ENCODE results near the gene MAN1B1.
"Not testable (repeated sequence)": the region's sequence is repeated elsewhere in the genome, so short reads cannot be mapped to it uniquely, and the experiment has no call there.

DNA sequence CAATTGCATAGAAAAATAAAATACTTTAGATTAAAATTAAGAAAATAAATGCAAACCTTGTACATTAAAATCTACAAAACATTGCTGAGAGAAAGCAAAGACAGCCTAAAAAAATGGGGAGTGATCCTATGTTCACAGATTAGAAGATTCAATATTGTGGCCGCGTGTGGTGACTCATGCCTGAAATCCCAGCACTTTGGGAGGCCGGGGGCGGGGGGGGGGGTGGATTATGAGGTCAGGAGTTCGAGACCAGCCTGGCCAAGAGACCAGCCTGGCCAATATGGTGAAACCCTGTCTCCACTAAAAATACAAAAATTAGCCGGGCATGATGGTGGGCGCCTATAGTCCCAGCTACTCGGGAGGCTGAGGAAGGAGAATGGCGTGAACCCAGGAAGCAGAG, 48.4 kb downstream of the MAN1B1 start:
- TF ChIP-seq, protein P1, sequence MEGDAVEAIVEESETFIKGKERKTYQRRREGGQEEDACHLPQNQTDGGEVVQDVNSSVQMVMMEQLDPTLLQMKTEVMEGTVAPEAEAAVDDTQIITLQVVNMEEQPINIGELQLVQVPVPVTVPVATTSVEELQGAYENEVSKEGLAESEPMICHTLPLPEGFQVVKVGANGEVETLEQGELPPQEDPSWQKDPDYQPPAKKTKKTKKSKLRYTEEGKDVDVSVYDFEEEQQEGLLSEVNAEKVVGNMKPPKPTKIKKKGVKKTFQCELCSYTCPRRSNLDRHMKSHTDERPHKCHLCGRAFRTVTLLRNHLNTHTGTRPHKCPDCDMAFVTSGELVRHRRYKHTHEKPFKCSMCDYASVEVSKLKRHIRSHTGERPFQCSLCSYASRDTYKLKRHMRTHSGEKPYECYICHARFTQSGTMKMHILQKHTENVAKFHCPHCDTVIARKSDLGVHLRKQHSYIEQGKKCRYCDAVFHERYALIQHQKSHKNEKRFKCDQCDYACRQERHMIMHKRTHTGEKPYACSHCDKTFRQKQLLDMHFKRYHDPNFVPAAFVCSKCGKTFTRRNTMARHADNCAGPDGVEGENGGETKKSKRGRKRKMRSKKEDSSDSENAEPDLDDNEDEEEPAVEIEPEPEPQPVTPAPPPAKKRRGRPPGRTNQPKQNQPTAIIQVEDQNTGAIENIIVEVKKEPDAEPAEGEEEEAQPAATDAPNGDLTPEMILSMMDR (IDR thresholded peaks at IDR 0.05), result not testable (repeated sequence)
- not testable (repeated sequence) for TF ChIP-seq CHD4 (IDR thresholded peaks at IDR 0.05; ENCODE audit: borderline replicate concordance)
